HL-60/S4 treated with retinoic acid at 250 ng/mL for 4 days and 3 days (cell line): ENCODE results near the gene SNX9.

ENCODE experiments used
- in situ Hi-C: fragments of 300-500 bp; cut with MboI; formaldehyde crosslinking; loops from 2 replicates; pipeline ENCODE4 v1.7.0; 2022; ENCODE audit warnings: low sequenced_read_pairs

The SNX9 gene

DNA sequence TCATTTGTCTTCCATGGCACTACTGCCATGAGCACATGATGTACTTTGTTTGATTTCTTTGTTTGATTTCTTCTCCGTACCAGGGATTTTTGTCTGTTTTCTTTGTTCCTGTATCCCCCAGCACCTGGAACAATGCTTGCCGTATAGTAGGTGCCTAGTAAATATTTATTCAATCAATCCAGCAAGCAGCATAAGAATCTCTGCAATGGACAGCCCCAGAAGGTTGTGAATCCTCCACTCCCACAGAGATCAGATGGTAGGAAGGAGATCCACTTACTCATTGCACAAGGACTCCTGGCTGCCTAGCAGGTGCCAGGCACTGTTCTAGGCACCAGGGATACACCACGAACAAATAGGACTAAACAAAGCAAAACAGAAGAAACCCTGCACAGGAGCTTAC, 151.9 kb downstream of the SNX9 start:
- in situ Hi-C loops: no loop called here

DNA sequence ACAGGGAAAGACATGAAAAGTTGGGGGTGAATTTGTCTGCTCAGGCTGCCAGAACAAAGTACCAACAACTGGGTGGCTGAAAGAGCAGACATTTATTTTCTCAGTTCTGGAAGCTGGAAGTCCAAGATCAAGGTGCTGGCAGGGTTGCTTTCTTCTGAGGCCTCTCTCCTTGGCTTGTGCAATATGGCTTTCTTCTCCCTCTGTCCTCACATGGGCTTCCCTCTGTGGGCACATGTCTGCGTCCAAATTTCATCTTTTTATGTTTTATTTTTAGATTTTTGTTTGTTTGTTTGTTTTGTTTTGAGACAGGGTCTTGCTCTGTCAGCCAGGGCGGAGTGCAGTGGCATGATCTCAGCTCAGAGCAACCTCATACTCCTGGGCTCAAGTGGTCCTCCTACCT, 152.4 kb downstream of the SNX9 start:
- in situ Hi-C loops: no loop called here

DNA sequence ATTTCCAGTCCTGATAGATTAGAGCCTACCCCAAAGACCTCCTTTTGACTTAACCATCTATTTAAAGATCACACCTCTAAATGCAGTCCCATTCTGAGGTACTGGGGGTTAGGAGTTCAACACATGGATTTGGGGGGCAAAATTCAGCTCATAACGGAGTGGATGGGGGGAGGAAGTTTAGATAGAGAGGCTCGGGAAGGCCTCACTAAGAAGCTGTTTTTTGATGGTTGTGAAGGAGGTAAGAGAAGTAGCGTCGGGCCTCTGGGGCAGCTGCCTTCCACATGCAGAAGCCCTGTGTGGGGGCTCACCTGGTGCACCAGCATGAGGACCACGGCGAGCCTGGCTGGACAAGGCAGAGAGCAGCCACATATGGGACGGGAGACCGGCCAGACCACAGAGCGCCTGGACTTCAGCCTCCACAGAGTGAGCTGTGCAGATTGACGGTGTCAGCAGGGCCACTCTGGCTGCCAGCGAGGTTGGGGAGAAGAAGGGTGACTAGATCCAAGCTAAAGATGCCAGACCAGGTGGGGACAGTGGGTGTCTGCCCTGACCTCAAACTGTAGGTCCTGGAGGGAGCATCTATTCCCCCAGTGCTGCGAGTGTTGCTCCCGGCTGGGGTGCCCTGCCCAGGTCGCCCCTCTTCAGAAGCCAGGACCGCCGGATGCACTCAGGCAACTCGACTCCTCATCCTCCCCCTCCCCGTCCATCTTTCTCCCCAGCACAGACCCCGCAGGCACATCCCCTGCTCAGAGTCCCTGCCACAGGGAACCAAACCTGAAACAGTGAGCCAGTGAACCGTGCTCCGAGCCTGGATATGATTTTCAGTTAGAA, 153.5 kb downstream of the SNX9 start:
- in situ Hi-C loops: no loop called here

DNA sequence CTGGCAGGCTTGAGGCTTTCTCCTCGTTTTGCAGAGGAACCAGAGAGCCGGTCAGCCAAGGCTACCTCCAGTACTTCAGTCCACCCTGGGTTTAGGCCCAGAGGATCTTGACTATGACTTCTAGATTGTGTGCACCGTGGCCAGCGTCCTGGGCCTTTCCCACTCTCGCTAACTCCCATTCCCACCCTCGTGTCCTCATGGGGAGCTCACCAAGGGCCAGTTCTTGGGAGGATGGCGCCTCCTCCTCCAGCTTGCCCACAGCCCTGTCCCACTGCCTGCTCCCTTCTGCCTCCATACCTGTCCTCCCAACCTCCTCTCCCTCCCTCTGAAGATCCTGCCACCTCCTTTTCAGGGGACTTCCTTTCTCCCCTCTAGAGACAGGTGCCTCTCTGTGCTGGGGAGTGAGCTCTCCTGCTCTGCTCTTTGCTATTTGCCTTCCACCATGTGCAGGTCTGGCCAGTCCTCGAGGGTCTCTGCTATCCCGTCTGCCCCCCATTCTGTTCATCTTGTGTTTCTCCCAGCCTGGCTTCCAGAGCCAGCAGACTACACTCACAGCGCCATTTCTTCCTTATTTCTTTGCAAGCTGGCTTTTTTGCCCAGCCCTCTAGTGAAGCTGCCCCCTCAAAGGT, 154.2 kb downstream of the SNX9 start:
- in situ Hi-C loops: no loop called here

DNA sequence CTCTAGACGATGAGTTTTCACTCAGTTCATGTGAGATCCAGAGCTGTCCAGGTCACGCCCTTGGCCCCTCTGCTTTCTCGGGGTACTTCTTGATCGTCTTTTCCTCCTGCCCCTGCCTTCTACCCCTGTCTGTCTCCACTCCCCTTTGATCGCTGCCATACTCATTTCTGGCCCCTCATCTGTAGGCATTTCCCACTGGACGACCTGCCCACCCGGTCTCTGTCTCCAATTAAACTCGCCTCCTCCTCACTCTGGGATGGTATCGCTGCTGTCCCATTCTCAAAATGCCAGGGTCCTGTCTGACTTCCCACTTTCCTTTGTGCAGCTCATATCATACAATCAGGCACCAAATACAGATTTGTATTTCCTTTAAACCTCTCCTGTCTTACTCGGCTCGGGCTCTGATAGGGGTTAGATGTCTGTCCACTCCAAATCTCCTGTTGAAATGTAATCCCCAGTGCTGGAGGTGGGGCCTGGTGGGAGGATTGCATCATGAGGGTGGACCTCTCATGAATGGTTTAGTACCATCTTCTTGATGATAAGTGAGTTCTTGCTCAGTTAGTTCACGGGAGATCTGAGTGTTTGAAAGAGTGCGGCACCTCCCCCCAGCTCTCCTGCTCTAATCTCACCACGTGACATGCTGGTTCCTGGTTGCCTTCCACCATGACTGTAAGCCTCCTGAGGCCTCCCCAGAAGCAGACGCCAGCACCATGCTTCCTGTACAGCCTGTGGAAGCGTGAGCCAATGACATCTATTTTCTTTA, 155.2 kb downstream of the SNX9 start:
- in situ Hi-C loops: no loop called here

DNA sequence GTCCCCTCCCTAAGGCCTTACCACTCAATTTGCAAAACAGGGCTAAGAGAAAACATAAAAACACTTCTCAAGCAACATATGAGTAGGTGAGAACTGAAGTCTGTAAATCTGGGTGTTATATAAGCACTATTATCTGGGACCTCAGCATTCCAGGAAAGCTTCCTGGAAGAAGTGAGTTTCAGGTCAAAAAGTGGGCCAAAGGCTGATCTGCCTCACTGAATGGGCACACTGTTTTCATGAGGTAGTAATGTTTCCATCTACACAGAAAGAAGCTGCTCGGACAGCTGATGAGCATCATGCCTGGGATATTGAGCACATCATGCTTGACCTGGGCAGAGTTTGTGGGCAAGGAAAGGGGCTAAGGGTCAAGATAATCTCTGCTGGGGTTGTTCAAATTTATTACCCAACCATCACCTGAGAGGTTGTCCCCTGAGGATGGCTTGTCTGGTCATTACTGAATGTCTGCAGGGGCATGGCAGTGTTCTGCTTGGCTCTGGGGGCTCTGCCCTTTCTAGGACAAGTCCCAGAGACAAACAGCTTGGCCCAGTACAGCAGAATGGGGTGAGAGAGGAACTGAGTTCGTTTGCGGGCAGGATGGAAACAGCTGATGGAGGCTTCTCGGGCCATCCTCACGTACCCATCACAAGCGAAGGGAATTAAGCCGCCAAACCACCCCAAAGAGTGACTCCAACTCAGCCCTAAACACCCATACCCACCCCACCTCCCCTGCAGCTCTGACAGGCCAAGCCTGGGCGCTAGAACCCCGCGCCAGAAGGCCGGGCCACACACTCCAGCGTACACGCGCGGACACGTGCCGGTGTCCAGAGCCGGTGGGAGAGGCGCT, 157.5 kb downstream of the SNX9 start:
- in situ Hi-C loops: no loop called here

DNA sequence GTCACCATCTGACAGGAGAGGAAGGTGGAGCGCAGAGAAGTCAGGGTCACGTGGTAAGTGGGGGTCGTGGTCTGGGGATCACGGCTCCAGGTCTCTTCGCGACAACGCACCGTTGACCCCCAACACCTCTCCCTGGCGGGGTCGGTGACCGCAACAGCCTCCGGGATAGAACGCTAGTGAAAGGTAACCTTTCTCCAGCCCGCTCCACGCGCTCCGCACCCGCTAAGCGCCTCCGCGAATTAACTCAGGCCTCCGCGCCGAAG, 158.0 kb downstream of the SNX9 start:
- in situ Hi-C loops: no loop called here

DNA sequence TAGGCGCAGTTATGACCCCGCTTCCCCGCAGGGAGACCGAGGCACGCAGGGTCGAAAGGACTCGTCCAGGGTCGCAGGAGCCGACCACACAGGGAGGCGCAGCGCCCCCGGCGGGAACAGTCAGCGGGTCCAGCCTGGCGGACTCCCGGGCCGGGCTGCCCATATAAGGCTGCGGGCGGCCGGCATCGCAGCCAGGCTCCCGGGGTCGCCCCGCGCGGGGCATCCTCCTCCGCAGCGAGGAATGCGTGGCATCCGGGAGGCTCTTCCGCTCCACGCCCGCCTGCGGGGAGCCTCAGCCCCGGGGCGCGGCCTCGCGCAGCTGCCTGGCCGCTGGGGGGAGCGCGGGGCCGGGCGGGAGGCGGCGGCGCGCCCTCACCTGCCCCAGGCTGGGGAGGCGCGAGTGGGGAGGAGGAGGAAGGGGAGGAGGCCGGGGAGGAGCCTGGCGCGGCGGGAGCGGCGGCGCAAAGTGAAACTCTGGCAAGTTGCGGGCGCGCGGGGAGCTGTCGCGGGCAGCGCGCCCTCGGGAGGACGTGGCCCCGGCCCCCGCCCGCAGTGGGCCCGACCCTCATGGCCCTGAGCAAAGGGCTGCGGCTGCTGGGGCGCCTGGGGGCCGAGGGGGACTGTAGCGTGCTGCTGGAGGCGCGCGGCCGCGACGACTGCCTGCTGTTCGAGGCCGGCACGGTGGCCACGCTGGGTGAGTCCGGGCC, 158.5 kb downstream of the SNX9 start, which contains the start of gene SYNJ2:
SYNJ2 (plus strand) TSS at position 469 of the 707 bp plus-strand sequence; CDS start at position 568, 99 bp downstream.
- in situ Hi-C loops: no loop called here

DNA sequence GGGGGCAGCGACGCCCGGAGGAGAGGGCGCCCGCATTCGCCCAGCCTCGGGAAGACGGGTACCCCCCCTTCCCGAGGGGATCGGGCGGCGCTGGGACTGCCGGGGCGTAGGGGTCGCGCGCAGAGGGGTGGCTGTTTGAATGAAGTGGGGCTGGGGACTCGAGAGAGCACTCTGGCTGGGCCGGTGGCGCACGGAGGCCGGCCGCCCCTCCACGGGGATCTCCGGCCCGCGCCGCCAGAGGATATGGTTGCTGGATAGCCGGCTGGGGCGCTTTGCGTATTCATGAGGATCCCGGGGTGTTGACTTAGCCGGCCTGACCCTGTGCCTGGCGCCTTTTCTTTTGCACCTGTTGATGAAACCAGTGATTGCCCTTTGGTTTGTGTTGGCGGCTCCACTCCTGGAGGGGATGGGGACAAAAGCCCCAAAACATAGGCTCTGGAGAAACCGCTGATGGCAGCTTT, 159.1 kb downstream of the SNX9 start:
- in situ Hi-C loops: no loop called here

DNA sequence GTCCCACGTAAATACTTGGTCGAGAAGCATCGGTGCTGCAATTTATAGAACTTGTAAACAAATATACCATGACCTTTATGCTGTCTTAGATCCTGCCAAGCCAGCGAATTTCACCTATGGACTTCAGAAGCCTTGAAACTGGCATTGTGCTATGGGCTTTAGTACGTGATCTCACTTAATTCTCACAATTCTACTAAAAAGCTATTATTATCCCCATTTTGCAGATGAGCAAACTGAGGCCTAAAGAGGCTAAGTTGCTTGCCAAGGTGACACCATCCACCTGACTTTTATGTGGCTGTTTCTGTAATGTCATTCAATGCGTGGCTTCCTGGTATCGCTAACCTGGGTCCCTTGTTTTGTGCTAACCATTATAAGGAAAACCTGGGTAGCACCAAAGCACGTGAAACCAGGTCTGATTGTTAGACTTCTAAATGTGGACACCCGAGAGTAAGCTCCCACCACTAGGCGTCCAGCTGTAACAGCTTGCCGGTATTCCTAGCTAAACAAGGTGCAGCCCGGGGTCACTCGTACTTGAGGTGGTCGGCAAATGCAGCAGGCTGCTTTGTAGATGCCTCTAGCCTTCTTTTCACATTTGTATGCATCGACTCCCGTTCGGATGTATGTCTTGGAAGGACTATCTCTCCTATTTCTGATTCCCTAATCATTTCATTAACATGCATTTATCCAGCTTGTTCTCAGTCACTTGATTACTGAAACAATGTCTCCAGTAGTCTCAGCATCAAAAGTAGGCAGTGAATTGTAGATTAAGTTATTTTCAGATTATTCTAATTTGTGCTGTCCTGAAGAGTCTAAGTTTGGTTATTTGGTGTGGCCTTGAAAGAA, 159.7 kb downstream of the SNX9 start:
- in situ Hi-C loops: no loop called here

DNA sequence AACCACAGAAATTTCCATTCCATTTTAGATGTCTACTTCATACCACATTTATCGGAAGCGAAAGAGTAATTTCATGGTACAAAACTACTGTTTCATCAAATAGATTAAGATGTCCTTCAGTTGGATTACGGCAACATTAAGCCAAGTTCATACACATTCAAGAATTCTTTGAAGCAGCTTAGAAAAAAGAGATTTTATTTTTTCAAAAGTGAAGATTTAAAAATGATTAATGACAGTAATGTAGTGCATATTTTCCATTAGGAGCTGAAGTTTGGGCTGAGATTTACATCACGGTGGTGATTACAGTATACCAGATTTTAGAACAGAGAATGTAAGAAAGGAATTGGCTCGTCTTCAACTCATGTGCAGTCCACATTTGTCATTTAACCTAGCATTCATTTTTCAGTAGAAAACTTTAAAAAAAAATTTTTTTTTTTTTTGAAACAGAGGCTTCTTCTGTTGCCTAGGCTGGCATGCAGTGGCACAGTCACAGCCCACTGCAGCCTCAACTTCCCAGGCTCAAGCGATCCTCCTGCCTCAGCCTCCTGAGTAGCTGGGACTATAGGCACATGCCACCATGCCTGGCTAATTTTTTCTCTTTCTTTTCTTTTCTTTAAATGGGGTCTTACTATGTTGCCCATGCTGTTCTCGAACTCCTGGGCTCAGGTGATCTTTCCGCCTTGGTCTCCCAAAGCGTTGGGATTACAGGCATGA, 160.5 kb downstream of the SNX9 start:
- in situ Hi-C loops: no loop called here

DNA sequence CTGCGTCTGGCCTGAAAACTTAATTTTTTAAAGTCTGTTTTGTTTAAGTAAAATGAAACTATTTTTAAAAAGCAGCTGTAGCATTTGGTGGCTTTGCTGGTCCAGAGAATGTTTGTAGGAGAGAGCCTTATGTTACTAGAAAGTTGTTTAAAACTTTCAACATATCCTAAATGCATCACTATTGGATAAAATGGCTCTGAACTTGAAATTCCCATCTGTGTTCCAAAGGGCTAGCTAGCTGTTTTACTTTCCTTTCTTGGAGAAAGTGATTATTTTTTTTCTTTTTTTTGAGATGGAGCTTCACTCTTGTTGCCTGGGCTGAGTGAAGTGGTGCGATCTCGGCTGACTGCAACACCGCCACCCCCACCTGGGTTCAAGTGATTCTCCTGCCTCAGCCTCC, 161.1 kb downstream of the SNX9 start:
- in situ Hi-C loops: no loop called here

DNA sequence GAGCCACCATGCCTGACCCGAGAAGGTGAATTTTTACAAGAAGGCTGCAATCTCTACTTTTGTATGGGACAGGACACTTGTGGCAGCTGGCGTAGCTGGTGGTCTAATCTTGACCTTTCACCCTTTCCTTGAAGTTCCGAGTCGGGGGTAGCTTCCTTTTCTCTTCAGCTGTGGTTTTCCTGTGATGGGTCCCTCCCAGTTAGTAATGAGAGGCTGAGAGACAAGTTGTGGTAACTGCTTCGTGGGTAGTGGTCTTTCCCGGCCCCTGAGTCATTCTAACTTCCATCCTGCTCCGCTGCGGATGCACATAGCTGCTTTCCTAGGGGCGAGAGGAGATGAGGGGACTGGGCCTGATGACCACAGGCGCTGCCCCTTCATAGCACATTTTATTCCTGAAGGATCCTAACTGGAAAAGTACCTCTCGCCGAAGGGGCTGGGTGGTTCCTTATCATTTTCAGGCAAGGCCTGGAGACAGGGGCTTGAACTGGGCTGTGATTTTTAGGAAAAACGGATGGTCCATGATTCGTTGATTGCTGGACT, 161.7 kb downstream of the SNX9 start:
- in situ Hi-C loops: no loop called here

DNA sequence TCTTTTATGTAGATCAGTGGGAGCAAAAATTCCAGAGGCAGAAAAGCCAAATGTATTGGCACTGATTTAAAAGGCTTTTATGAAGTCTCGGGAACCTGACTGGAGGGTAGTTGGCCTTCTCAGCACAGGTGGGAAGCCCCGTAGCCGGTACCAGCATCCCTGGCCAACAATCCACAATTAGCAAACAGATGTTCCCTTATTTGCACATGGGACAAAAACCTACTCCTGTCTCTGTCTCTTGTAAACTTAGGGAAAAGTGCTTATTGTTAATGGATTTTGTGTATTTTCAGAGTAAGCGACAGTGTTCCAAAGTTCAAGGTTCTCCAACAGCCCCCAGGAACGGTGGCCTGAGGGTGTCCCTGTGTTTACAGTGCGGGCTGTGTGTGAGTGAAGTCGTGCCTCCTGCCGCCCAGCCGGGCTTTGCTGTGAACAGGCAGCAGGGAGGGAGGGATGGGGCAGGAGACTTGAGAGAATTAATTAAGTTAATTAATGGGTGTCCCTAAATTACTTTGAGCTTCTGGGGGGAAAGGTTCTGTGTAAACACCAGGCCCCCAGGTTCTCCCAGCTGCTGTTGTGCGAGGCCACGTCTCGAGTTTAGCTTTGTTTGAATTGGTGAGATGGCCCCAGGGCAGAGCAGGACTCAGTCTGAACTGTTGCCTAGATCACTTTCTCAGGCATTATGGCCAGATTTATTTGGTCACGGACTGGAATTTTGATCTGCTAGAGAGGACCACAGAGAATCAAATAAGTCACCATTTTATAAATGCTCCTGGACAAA, 162.5 kb downstream of the SNX9 start:
- in situ Hi-C loops: no loop called here

DNA sequence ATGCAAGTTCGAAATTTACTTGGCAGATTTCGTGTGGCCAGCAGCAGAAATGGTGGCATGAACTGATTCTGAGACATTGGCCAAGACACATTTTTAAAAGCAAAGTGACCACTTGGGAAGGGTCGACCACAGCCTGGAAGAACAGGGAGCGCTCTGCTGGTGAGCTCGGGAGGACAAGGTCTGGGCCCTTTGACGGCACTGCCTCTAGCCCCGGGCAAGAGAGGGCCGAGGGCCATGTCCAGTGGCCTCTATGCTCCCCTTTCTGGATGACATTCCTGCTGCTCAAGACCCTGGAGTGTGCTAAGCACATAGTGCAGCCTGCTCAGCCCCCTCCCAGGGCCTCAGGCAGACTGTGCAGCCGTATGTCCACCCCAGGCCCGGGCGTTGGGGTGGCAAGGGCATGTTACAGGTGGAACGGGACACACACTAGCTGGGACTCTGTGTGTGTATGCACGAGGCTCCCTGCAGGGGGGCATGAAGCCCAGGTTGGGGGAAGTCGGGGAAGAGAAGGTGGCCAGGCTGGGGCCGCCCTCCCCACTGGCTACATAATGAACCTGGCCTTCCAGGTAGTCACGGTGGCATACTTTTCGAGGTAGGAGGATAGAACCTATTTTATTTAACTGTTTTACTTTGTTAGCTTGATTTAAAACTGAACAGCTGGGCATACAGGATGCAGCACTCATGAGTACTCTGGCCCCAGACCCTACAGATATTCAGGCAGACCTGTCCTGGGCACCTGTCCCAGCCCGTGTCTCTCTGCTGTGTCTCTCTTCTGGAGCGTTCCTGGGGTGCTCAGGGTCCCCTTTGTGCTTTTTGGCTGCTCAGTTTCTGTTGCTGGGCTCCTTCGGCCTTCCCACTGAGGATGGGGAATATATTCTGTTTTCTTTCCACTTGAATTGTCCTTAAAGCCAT, 165.0 kb downstream of the SNX9 start:
- in situ Hi-C loops: no loop called here

DNA sequence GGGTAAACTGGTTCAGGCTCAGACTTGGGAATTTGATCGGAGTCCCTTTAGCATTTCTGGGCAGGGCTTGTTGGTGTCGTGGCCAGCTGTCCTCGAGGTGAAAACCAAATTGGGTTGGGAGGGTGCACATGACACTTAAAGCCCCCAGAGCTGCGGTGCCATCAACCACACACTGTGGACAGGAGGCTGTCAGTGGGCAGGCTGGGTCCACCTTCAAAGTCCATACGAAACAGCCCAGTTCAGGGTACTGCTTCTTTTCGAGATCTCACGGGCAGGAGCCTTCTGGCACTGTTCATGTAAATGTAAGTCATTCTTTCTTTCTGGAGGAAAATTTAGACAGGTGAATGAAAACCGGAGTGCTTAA, 165.6 kb downstream of the SNX9 start:
- in situ Hi-C loops: no loop called here
